Measurements from ENCODE around the gene AGPAT3. TPM values are rescaled to one million over a fixed set of nuclear protein-coding genes. Genes with fewer than 3 reads are reported as not detected.

The AGPAT3 gene
- total RNA-seq, 1 donor from 2014 or later: 50.5 TPM

DNA sequence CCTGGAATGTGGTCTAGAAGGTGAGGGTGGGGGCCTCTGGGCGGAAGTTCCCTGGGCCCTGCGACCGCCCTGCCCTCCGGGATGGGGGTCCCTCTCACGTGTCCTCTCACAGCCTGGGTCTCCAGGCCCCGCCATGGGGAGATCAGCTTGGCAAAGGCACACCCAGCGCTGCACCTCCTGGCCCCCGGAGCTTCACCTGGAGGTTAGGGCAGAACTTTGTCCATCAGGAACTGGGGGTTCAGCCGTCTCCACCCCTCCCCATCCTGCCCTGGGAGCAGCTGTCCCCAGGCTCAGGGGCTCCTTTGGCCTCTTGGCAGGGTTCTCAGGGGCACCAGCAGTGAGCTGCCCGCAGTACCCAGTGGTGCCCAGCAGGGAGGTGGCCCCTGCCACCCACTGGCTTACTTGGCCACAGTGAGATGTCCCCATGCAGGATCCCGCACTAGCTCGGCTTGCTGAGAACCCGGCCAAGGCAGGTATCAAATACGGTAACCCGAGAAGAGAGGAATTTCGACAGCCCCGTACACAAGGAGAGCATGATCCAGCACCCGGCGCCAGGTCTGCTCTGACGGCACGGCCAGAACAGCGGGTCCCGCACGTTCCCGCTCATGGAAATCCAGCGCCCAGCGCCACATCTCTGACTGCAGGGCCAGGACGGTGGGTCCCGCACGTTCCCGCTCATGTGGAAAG, 38.9 kb upstream of the AGPAT3 start:
- Mint-ChIP-seq H3K4me3 (ENCODE audit: low read depth) (peak overlapping the region; percentile 14), H3K27ac (peak overlapping the region; percentile 69), H3K9me3 (ENCODE audit: low read depth) (no peaks in the 10 kb centered on the region), H3K27me3 (peaks cover 12% of the 10 kb centered on the region), H3K36me3 (ENCODE audit: insufficient read depth) (no peaks in the 10 kb centered on the region), H3K4me1 (ENCODE audit: low read depth) (peaks cover 6% of the 10 kb centered on the region)
- TF ChIP-seq, protein P1, sequence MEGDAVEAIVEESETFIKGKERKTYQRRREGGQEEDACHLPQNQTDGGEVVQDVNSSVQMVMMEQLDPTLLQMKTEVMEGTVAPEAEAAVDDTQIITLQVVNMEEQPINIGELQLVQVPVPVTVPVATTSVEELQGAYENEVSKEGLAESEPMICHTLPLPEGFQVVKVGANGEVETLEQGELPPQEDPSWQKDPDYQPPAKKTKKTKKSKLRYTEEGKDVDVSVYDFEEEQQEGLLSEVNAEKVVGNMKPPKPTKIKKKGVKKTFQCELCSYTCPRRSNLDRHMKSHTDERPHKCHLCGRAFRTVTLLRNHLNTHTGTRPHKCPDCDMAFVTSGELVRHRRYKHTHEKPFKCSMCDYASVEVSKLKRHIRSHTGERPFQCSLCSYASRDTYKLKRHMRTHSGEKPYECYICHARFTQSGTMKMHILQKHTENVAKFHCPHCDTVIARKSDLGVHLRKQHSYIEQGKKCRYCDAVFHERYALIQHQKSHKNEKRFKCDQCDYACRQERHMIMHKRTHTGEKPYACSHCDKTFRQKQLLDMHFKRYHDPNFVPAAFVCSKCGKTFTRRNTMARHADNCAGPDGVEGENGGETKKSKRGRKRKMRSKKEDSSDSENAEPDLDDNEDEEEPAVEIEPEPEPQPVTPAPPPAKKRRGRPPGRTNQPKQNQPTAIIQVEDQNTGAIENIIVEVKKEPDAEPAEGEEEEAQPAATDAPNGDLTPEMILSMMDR (IDR thresholded peaks at IDR 0.05; ENCODE audit: unreplicated experiment): peak; percentile 29
- DNase-seq (ENCODE audit: low spot score, unreplicated experiment): no peak

DNA sequence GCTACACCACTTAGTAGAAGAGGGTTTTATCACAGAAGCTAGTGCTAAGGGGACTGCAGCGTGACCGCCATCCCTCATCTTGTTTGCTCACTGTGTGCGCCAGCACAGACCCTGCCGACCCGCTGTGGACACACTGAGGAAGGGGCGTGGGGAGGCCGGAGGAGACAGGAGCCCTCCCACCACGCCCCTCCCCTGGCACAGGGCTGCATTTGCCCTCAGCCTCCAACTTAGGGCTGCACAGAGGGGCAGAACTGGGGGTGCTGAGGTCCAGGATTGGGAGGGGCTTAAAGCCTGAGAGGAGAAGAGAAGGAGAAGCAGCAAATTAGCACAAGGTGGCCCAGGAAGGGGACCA, 38.4 kb upstream of the AGPAT3 start:
- H3K4me3 Mint-ChIP-seq (ENCODE audit: low read depth): peak overlapping the region; percentile 14
- H3K9me3 Mint-ChIP-seq (ENCODE audit: low read depth): no peaks in the 10 kb centered on the region
- peak overlapping the region; percentile 69 for H3K27ac Mint-ChIP-seq
- H3K27me3 Mint-ChIP-seq: peaks cover 12% of the 10 kb centered on the region
- no peaks in the 10 kb centered on the region for H3K36me3 Mint-ChIP-seq (ENCODE audit: insufficient read depth)
- no peak for DNase-seq (ENCODE audit: low spot score, unreplicated experiment)
- TF ChIP-seq, protein P1 (IDR thresholded peaks at IDR 0.05; ENCODE audit: unreplicated experiment): no peak
- peaks cover 6% of the 10 kb centered on the region for H3K4me1 Mint-ChIP-seq (ENCODE audit: low read depth)

DNA sequence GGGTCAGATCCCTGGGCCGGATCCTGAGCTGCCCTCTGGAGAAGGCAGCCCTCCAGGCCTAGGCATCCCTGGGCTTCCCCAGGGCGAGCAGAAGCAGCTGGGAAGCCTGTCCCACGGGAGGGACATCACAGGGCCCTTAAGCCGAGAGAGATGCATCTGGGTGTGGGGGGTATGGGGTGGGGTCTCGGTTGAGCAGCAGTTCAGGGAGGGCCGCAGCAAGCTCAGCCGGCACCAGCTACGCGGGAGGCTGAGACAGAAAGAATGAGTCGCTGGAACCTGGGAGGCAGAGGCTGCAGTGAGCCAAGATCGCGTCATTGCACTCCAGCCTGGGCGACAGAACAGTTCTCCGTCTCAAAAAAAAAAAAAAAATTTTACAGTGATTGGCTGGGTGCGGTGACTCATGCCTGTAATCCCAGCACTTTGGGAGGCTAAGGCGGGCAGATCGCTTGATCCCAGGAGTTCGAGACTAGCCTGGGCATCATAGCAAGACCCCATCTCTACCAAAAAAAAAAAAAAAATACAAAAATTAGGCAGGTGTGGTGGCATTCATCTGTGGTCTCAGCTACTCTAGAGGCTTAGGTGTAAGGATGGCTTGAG, 37.9 kb upstream of the AGPAT3 start:
- Mint-ChIP-seq H3K4me3 (ENCODE audit: low read depth) (no peak overlapping the region), H3K4me1 (ENCODE audit: low read depth) (peaks cover 6% of the 10 kb centered on the region), H3K27me3 (peaks cover 12% of the 10 kb centered on the region), H3K9me3 (ENCODE audit: low read depth) (no peaks in the 10 kb centered on the region), H3K27ac (no peak overlapping the region), H3K36me3 (ENCODE audit: insufficient read depth) (no peaks in the 10 kb centered on the region)
- no peak for DNase-seq (ENCODE audit: low spot score, unreplicated experiment)
- TF ChIP-seq, protein P1 (IDR thresholded peaks at IDR 0.05; ENCODE audit: unreplicated experiment): no peak

DNA sequence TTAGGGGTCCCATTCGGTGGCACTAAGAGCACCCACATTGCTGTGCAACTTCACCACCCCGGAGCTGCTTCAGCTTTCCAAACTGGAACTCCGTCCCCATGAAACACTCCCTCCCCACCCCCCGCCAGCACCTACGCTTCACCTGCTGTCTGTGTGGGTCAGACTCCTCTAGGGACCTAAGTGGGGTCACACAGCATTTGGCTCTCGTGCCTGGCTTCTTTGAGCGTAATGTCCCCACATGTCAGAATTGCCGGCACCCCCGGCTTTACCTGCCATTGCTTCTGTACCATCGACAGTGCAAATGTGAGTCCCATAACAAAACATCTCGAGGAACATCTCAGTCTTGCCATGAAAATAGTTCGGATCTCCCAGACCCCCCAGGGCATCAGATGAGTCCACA, 35.9 kb upstream of the AGPAT3 start:
- DNase-seq (ENCODE audit: low spot score, unreplicated experiment): no peak
- Mint-ChIP-seq H3K9me3 (ENCODE audit: low read depth) (no peaks in the 10 kb centered on the region), H3K4me1 (ENCODE audit: low read depth) (peaks cover 6% of the 10 kb centered on the region), H3K4me3 (ENCODE audit: low read depth) (no peak overlapping the region), H3K36me3 (ENCODE audit: insufficient read depth) (no peaks in the 10 kb centered on the region), H3K27ac (no peak overlapping the region), H3K27me3 (peaks cover 12% of the 10 kb centered on the region)
- TF ChIP-seq, protein P1 (IDR thresholded peaks at IDR 0.05; ENCODE audit: unreplicated experiment): no peak

DNA sequence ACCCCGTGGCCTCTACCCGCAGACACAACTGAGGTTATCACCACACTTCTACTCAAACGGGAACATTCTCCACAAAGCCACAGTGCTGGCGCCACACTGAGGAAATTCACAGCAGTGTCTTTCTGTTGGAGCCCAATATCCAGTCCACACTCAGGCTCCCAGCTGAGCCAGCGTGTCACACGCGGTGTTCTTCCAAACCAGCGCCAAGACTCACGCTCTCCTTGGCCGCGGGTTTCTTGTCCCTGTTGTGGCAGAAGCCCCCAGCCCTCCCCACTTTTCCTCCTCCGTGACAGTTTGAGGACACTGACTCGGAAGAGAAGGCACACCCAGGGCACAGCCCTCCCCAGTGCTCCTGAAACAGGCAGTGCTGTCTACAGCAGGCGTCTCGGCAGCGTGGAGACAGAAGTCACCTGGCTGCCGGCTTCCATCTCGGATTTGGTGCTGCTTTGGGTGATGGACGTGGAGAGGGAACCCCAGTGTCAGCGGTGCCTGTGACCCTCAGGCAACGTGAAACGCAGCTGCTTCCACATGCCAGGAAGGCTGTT, 35.4 kb upstream of the AGPAT3 start:
- no peak overlapping the region for H3K4me3 Mint-ChIP-seq (ENCODE audit: low read depth)
- DNase-seq (ENCODE audit: low spot score, unreplicated experiment): no peak
- no peak overlapping the region for H3K27ac Mint-ChIP-seq
- no peaks in the 10 kb centered on the region for H3K9me3 Mint-ChIP-seq (ENCODE audit: low read depth)
- no peaks in the 10 kb centered on the region for H3K36me3 Mint-ChIP-seq (ENCODE audit: insufficient read depth)
- H3K4me1 Mint-ChIP-seq (ENCODE audit: low read depth): peaks cover 6% of the 10 kb centered on the region
- TF ChIP-seq, protein P1 (IDR thresholded peaks at IDR 0.05; ENCODE audit: unreplicated experiment): no peak
- H3K27me3 Mint-ChIP-seq: peaks cover 12% of the 10 kb centered on the region
